Measurements from ENCODE around the gene MYB. TPM values are rescaled to one million over a fixed set of nuclear protein-coding genes. Genes with fewer than 3 reads are reported as not detected.

MYB gene
- total RNA-seq, 2 donors from 2014 or later, result 4.3 to 7.2 TPM

DNA sequence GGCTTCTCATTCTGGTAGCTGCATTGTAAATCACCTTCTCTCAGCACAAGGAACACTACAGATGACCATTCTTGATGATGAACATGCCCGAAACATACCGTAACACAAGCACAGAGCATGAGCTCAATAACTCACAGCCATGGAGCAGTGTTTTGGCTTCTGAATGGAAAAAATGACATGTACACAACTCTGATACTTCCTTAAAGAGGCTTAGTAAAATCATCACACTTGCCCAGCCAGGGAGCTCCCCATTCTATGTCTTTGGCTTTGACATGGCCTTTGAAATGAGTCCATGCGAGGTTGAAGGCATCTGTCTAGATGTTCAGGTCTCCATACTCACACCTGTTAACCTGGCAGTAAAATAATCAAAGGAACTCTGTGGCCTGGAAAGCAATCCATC lies 87.6 kb downstream of the MYB start:
- Histone ChIP-seq H3K9me3 (no peaks in the 10 kb centered on the region), H3K36me3 (no peaks in the 10 kb centered on the region), H3K4me3 (no peak overlapping the region), H3K4me1 (replicated peaks) (peaks cover 15% of the 10 kb centered on the region), H3K27me3 (replicated peaks; ENCODE audit: insufficient read depth) (no peaks in the 10 kb centered on the region), H3K27ac (no peak overlapping the region)
- intact Hi-C loops (cut with DNase I), result no loop called here
- WGBS, result 94% methylated on average over 3 of the region's 3 CpGs
- no peak for TF ChIP-seq POLR2A (IDR thresholded peaks at IDR 0.05)
- TF ChIP-seq, protein P1, sequence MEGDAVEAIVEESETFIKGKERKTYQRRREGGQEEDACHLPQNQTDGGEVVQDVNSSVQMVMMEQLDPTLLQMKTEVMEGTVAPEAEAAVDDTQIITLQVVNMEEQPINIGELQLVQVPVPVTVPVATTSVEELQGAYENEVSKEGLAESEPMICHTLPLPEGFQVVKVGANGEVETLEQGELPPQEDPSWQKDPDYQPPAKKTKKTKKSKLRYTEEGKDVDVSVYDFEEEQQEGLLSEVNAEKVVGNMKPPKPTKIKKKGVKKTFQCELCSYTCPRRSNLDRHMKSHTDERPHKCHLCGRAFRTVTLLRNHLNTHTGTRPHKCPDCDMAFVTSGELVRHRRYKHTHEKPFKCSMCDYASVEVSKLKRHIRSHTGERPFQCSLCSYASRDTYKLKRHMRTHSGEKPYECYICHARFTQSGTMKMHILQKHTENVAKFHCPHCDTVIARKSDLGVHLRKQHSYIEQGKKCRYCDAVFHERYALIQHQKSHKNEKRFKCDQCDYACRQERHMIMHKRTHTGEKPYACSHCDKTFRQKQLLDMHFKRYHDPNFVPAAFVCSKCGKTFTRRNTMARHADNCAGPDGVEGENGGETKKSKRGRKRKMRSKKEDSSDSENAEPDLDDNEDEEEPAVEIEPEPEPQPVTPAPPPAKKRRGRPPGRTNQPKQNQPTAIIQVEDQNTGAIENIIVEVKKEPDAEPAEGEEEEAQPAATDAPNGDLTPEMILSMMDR (IDR thresholded peaks at IDR 0.05), result no peak
- DNase-seq (ENCODE audit: low spot score), result no peak

Small RNA genes lying within 50 kb of the gene (microRNA-seq; reads per million reads assigned to microRNA genes)
- not detected for gene MIR548A2

Small RNA genes lying within 50 kb of the gene (small RNA-seq; reads per million reads assigned to genes)
- 0 reads per million in 2 donors for gene MIR548A2

Other genes starting within 250 kb of the MYB start
- 1 to 10 TPM in 1 of 2 donors, not detected in 1; 7.6 TPM for gene ALDH8A1, start 231.2 kb upstream of the MYB start, total RNA-seq
- gene HBS1L, start 126.5 kb upstream of the MYB start, total RNA-seq, result 10 to 100 TPM; 54.2 to 72.1 TPM

Measured in prostate gland (tissue), 2 donors.